Vagina (tissue), 2 donors: ENCODE data around the gene NTNG1.

Source experiments
- CTCF ChIP-seq, 3 experiments: fragments of 450-650 bp in 2 of 3; fragments of 200-600 bp in 1 of 3; sonication (generic) in 1 of 3; IDR thresholded peaks; one replicate each; pipeline ENCODE4 v1.5.1; 2017 to 2019; ENCODE audit warnings: antibody characterized with exemption in 3 of 3, mild to moderate bottlenecking in 2 of 3, moderate library complexity in 2 of 3
- POLR2A ChIP-seq, 2 donors: fragments of 450-650 bp; IDR thresholded peaks; one replicate each; pipeline ENCODE4 v1.6.1; 2017; ENCODE audit warnings: antibody characterized with exemption in 2 of 2, mild to moderate bottlenecking in 2 of 2, moderate library complexity in 2 of 2
- POLR2AphosphoS5 ChIP-seq, 2 donors: sonication (generic); formaldehyde crosslinking; IDR thresholded peaks; one replicate each; pipeline ENCODE4 v1.9.0; 2017; ENCODE audit warnings: antibody characterized with exemption in 2 of 2, mild to moderate bottlenecking in 2 of 2, low read depth in 1 of 2; ENCODE audit not compliant: insufficient read depth in 1 of 2

DNA sequence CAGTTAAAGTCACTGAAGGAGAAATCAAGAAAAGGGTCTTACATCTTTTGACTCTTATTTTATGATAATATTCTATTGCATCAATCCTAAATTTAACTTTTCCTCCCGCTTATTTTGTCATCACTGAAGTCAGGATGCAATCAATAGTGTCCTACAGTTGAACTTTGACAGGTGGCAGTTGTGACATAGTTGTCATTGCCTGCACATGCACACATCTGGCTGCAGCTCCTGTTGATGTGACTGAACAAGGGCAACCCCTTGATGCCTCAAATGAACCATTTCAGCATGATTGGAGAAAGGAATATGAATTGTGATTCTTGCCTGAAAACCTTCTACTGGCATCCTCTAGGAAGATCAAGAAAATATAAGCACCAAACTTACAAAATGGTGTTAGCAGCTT is 157.7 kb downstream of the NTNG1 start:
- TF ChIP-seq POLR2AphosphoS5 (IDR thresholded peaks at IDR 0.05; ENCODE audit: insufficient read depth in 1 of 2, low read depth in 1 of 2), result no peak
- TF ChIP-seq CTCF (IDR thresholded peaks at IDR 0.05), result no peak
- no peak for TF ChIP-seq POLR2A (IDR thresholded peaks at IDR 0.05)
